ENCODE data around the gene TCF21. TPM values are rescaled to one million over a fixed set of nuclear protein-coding genes. Genes with fewer than 3 reads are reported as not detected.
A peak's percentile ranks its signal among the peaks of the same experiment; 100 is the strongest.
"Not testable (repeated sequence)": the region's sequence is repeated elsewhere in the genome, so short reads cannot be mapped to it uniquely, and the experiment has no call there.

The TCF21 gene
- total RNA-seq, 1 donor from 2014 or later, result 0.03 TPM

DNA sequence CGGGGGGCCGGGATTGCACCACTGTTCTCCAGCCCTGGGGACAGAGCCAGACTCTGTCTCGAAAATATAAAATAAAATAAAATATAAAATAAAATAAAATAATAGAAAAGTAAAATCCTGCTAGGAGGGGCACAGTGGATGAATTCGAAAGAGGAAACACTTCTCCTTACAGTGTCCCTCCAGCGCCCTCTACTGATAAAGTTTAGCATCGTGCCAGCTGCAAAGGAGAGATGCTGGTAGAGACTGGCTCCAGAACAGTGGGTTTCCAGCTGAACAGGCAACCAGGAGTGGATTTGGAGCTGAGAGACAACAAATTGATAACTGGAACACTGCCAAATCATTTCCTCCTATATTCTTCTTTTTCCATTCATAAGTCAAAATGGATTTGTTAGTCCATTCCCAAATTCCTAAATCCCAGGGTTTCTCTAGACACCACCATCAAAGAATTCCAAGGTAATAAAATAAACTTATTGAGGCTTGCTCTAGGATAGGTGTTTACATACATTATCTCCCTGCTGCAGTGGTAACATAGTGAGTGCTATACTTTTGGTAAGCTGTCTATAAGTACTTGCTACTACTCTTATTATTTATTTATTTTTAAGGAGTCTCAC is 32.4 kb downstream of the TCF21 start:
- DNase-seq (ENCODE audit: low read depth), result peak; percentile 87

DNA sequence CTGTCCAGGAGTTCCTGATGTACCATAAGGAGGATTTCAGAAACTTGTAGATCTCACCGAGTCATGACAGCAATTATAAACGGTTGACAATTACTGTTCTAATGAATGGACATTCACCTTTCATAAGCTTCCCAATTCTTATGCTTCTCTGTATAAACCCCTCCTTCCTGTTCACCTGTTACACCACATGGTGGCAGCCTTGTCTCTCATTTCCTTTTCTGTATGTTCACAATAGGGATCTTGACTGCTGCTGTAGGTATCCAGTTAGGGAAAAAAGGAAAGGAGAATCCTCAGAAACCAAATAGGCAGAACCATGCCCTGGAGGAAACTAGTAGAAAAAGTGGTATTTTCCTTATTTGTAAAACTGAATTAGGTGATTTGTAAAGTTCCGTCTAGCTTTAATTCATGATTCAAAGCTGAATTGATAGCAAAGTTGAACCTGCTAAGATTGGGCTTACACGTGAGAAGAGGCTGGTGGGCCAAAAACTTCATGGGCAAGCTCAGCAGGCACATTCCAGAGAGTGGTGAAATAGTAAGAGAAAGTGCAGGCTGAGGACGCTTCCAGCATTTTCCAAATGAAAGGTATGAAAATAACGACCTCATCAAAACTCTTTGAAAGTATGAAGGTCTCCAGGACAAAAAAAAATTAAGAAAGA is 35.2 kb downstream of the TCF21 start:
- peak; percentile 80 for DNase-seq (ENCODE audit: low read depth)

DNA sequence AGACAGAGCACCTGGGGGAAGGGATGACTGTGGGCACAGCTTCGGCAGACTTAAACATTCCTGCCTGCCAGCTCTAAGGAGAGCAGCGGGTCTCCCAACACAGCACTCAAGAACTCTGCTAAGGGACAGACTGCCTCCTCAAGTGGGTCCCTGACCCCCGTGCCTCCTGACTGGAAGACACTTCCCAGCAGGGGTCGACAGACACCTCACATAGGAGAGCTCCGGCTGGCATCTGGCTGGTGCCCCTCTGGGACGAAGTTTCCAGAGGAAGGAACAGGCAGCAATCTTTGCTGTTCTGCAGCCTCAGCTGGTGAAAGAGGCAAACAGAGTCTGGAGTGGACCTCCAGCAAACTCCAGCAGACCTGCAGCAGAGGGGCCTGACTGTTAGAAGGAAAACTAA is 42.3 kb downstream of the TCF21 start:
- DNase-seq (ENCODE audit: low read depth), result not testable (repeated sequence)

DNA sequence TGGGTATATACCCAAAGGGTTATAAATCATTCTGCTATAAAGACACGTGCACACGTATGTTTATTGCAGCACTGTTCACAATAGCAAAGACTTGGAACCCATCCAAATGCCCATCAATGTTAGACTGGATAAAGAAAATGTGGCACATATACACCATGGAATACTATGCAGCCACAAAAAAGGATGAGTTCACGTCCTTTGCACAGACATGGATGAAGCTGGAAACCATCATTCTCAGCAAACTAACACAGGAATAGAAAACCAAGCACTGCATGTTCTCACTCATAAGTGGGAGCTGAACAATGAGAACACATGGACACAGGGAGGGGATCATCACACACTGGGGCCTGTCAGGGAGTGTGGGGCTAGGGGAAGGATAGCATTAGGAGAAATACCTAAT is 47.4 kb downstream of the TCF21 start:
- DNase-seq (ENCODE audit: low read depth), result not testable (repeated sequence)

DNA sequence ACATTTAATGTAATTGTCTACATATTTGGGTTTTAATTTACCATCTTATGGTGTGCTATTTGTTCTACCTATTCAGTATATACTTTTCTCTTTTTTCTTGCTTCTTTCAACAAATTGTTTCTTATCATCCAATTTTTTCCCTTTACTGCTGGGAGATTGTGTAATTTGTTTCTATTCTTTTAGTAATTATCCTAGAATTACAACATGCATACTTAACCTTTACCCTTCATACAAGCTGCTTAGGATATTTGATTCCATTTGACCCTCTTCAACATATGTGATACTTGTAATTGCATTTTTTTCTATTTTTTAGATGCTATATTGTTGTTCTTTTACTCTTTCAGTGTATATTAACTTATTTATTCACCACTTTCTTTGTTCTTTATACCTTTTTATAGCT is 49.0 kb downstream of the TCF21 start:
- DNase-seq (ENCODE audit: low read depth), result no peak

DNA sequence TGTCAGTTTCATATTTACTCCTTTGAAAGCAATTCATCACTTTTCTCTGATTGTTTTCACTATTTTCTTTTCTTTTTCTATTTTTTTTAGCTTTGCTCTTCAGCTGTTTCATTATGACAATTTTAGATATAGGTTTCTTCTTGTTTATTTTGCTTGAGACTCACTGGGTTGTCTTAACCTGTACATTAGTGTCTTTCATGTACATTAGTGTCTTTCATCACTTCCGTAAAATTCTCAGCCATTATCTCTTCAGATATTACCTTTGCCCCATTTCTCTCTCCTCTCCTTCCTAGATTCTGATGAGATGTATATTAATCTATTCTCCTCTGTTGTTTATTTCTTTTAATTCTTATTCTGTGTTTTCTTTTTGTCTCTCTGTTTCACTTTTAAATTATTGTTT is 49.6 kb downstream of the TCF21 start:
- no peak for DNase-seq (ENCODE audit: low read depth)

DNA sequence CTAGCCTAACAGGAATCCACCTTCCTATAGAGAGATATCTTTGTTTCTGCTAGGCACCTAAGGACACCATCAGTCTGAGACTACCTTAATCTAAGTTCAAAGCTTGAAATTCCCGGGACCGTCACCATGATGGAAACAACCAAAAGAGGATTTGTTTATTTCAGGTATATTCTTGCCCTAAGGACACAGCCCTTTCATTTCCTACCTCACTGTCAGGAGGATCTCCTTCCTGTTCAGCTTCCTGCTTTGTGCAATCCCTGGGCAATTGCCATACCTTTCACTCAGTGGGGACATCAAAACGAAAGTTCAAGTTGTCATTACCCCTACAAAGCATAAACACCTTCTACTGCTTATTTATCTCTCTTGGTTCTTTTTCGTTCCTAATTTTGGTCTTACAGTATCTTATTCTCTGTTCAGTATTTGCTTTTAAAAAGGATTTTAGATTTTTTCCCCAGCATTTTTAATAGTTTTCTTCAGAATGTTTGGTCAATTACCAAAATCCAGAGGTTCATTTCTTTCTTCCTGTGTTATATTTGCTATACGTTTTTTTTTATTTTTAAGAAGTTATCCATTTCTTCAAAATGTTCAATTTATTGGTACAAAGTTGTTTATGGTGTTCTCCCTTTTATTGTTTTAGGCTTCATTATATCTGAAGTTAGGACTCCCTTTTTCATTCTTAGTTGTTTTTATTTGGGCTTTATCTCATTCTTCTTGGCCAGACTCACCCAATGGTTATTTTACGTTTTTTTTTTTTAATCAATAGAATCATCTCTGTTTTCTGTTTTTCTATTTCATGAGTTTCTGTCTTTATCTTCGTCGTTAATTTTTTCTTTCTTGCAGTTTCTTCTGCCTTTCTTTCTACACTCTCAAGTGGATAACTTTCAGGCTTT is 51.1 kb downstream of the TCF21 start:
- no peak for DNase-seq (ENCODE audit: low read depth)

Other genes starting within 250 kb of the TCF21 start
- 8.6 and 17.4 TPM in 2 replicates for gene TBPL1, start 64.1 kb downstream of the TCF21 start, total RNA-seq
- 3.9 and 4.3 TPM in 2 replicates for gene SLC2A12, start 163.5 kb downstream of the TCF21 start, total RNA-seq